GM12865 (cell line): ENCODE results near the gene GPD2.

Source experiments
- DNase-seq: peaks from one replicate; pipeline ENCODE4 v3.0.0; 2010; ENCODE audit warnings: low read depth
- H3K4me3 ChIP-seq: 2 replicates; pipeline ENCODE4 v1.5.1; 2011; ENCODE audit warnings: mild to moderate bottlenecking, low read depth, low read length, control low read depth
- CTCF ChIP-seq: IDR thresholded peaks from 2 replicates; pipeline ENCODE4 v1.5.1; 2011; ENCODE audit warnings: low read length, control low read depth, low read depth, inconsistent platforms; ENCODE audit not compliant: insufficient read depth; ENCODE audit errors: missing control alignments

Gene GPD2

GRCh38 chr2:156576005-156576404 lies 139.8 kb downstream of the GPD2 start:
- H3K4me3 ChIP-seq, result no peak overlapping the region
- no peak for DNase-seq
- TF ChIP-seq CTCF, result no peak

DNA sequence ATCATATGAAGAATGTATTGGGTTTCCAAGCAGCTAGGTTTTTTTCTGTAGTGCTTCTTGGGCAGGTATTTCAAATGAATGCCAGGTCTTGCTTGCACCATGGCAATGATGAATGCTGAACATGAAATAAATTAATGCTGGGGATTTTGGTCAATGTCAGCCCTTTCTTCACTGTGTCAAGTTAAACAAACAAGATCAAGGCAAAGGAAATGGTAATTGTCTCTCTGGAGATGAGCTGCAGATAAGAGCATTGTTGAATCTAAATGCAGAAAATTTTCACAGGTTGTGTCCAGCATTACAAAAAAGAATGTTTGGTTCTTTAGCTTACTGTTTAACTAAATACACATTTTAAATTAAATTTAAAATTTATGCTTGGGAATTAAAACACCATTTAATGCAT lies 144.3 kb downstream of the GPD2 start:
- no peak for DNase-seq
- TF ChIP-seq CTCF, result no peak
- no peak overlapping the region for H3K4me3 ChIP-seq

DNA sequence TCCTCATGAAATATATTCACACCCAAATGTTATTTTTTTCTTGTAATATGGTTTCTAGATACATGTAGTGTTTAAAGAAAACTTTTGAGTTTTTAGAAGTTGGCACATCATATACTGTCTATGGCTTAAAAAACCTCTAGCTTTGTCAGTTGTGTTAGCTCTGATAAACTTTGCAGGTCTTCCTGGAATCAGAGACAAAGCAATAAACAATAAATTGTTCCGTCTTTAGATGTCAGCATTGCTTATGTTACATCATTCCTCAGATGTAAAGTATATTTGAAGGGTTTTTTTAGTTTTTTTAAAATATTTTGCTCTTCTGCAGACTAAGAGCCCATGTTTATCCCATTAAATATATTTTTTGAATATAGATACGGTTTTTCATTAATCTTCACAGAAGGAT lies 145.1 kb downstream of the GPD2 start:
- TF ChIP-seq CTCF, result no peak
- DNase-seq, result no peak

GRCh38 chr2:156585457-156585856 lies 149.3 kb downstream of the GPD2 start:
- no peak for TF ChIP-seq CTCF
- no peak overlapping the region for H3K4me3 ChIP-seq
- no peak for DNase-seq

More for the DNA sequence above, 145.1 kb downstream of the GPD2 start:
- no peak overlapping the region for H3K4me3 ChIP-seq

DNA sequence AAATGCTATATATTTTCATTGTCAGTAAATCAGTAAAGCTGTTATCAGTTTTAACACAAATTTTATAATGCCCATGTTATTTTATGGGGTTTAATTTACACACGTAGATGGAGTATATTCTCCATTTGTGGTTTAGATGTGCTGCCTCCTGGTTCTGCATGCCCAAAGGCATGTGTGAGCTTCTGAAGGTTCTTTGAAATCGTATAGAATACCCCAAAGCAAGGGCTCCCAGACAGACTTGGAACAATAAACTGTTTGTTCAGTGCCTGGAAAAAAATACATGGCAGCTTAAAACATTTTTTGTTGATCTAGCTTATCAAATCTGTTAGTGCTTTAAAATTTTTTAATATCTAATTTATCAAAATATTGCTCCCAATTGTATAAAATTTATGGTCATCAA lies 150.4 kb downstream of the GPD2 start:
- TF ChIP-seq CTCF, result no peak
- no peak overlapping the region for H3K4me3 ChIP-seq
- no peak for DNase-seq

- H3K4me3 ChIP-seq, result no peak overlapping the region
- peak; percentile 45 for TF ChIP-seq CTCF
- peak; percentile 69 for DNase-seq
Measured at GRCh38 chr2:156589381-156590079, 153.4 kb downstream of the GPD2 start.

- H3K4me3 ChIP-seq, result no peak overlapping the region
- no peak for DNase-seq
- TF ChIP-seq CTCF, result no peak
Measured at GRCh38 chr2:156590085-156590739, 154.0 kb downstream of the GPD2 start.
